Activated T-cell treated with anti-CD3 and anti-CD28 coated beads for 4 hours (primary cell): Measurements from ENCODE around the gene AMD1.
"Not testable (repeated sequence)": the region's sequence is repeated elsewhere in the genome, so short reads cannot be mapped to it uniquely, and the experiment has no call there.

ENCODE experiments used
- DNase-seq: peaks from one replicate; pipeline ENCODE4 v3.0.0-alpha.2; 2020

Gene AMD1

DNA sequence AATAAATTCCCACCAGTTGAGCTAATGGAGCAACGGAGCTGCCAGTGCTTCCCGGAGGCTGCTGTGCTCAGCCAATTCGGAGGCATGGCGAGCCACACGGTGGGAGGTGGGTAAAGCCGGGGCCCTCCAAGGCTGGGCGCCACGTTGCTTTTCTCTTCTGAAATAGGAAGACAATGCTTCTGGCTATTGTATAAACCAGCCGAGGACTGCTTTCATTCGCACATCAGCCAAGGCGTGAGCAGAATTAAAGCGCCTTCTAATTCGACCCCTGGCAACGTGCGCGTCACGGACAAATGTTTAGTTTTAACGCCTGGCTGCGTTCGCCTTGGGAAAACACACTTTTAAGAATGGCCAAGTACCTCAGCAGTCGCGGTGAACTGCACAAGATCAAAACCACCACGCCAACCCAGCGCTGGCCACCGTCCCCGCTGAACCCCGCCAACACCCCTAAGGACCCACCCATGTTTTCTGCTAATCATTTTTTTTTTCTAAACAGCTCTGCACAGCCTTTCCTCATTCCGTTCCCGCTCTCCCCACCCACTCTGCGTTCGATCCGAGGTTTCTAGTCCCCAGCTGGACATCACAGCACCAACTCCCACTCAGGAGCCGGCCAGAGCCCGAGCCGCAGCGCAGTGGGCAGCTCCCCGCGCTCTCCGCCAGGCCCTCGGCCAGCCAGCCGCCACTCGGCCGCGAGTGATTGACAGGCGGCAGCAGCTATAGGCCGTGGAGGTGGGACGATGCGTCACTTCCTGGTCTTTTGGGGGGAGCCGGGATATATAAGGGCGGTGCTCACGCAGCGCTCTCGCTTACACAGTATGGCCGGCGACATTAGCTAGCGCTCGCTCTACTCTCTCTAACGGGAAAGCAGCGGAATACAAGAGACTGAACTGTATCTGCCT, at the start of gene AMD1:
Gene AMD1, plus strand, starts transcription at position 805 of the 899 bp plus-strand sequence. CDS start 321 bp downstream, outside the sequence.
- DNase-seq: peak; percentile 95

DNA sequence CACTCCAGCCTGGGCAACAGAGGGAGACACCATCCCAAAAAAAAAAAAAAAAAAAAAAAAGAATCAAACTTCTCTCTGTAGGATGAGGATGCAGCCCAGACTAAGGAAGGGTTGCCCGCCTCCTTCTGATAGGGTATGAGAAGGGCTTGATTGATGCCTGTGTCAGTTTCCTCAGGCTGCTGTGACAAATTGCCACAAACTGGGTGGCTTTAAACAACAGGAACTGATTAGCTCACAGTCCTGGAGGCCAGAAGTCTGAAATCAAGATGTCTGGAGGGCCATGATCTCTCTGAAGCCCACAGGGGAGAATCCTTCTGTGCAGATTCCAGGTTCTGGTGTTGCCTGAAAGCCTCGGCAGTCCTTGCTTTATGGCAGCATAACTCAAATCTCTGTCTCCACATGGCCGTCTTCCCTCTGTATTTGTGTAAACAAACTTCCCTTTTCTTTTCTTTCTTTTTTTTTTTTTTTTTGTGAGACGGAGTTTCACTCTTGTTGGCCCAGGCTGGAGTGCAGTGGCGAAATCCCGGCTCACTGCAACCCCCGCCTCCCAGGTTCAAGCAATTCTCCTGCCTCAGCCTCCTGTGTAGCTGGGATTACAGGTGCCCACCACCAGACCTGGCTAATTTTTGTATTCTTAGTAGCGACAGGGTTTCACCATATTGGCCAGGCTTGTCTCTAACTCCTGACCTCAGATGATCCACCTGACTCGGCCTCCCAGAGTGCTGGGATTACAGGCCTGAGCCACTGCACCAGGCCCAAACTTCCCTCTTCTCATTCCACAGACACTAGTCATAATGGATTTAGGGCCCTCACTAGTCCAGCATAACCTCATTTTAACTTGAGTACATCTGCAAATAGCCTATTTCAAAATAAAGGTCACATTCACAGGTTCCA, 48.1 kb upstream of the AMD1 start:
- no peak for DNase-seq

- no peak for DNase-seq
Observed at GRCh38 chr6:110828396-110828795, 46.2 kb upstream of the AMD1 start.

- no peak for DNase-seq
Observed at GRCh38 chr6:110831405-110831804, 43.2 kb upstream of the AMD1 start.

- no peak for DNase-seq
Observed at GRCh38 chr6:110833831-110834230, 40.8 kb upstream of the AMD1 start.

- DNase-seq: not testable (repeated sequence)
Observed at GRCh38 chr6:110835751-110836150, 38.8 kb upstream of the AMD1 start.

- no peak for DNase-seq
Observed at GRCh38 chr6:110841266-110841665, 33.3 kb upstream of the AMD1 start.

GRCh38 chr6:110849781-110850180, 24.8 kb upstream of the AMD1 start:
- no peak for DNase-seq

- no peak for DNase-seq
Observed at GRCh38 chr6:110852773-110853172, 21.8 kb upstream of the AMD1 start.

GRCh38 chr6:110853754-110854477, 20.7 kb upstream of the AMD1 start:
- DNase-seq: no peak

GRCh38 chr6:110856296-110856695, 18.3 kb upstream of the AMD1 start:
- no peak for DNase-seq

GRCh38 chr6:110858016-110858415, 16.6 kb upstream of the AMD1 start:
- no peak for DNase-seq

DNA sequence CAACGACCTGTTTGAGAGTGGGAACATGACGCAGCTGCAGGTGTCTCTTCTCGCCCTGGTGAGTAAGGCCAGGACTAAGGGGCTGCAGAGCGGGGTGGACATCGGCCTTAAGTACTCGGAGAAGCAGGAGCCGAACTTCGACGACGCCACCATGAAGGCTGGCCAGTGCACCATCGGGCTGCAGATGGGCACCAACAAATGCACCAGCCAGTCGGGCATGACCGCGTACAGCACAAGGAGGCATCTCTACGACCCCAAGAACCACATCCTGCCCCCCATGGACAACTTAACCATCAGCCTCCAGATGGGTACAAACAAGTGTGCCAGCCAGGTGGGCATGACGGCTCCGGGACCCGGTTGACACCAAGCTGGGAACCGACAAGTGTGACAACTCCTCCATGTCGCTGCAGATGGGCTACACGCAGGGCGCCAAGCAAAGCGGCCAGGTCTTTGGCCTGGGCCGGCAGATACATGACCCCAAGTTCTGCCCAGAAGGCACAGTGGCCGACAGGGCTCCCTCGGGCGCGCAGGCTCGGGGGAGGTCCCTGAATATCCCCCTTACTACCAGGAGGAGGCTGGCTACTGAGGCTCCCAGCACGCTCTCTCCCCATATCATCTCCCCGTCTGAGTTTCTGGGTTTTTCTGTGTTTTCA, 15.9 kb upstream of the AMD1 start:
- no peak for DNase-seq

GRCh38 chr6:110859335-110859792, 15.2 kb upstream of the AMD1 start:
- DNase-seq: no peak

DNA sequence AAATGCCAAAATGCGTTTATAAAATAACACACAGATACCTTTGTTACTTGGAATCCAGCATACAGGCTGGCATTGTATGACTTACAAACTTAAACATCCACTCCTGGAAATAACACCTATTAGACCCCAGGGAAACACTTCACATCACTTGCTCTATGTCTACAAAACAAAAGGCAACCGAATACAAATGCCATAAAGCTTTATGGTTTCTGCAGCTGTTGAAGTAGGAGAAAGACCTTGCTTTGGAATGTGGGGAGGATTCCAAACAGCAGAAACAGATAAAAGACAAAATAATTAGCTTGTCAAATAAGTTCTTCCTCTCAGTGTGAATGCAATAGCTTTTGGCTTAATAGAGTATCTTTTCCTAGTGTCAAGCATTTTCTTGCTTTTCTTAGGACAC, 9.8 kb upstream of the AMD1 start:
- DNase-seq: no peak

DNA sequence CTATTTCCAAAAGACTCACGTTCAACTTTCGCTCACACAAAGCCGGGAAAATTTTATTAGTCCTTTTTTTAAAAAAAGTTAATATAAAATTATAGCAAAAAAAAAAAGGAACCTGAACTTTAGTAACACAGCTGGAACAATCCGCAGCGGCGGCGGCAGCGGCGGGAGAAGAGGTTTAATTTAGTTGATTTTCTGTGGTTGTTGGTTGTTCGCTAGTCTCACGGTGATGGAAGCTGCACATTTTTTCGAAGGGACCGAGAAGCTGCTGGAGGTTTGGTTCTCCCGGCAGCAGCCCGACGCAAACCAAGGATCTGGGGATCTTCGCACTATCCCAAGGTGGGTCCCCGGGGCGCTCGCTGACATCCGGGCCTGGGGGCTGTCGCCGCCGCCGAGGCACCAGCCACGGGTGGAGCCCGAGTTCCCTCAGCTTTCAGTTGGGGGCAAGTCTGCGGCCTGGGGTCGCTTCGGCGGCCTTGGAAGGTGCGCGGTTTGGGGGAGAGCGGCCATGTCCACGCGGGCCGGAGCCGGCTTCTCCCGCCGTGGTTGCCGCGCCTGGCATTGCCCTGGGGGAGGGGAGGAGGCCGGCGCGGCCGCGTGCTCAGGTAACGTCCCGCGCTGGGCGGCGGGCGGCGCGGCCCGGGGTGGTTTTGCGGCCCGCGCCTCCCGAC, 429 bp downstream of the AMD1 start:
- peak; percentile 36 for DNase-seq

DNA sequence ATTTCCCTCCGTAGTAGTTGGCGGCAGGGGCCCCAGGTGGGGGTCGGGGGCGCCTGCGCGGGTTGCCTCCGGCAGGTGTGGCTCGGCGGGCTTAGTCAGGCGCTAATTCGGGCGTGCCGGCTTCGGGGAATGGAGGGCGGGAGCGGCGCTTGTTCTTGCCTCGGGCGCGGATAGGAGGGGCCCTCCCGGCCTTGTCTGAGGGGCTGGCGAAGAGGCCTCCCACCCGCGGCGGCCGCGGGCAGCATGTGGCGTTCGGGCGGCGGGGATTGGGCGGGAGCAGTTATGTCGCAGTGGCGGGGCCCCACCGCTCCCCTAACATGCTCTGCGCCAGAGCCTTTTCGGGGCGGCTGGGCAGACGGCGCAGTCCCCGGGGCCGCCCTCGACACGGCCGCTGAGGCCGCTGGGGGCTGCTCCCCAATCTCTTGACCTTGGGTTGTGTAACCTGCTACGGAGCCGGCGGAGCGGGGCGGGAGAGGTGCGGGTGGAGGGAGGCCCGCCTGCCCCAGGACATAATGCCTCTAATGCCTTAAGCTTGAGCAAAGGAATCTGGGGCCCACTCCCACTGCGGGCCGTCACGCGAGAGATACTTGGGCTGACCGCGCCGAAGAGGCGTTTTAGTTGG, 1.1 kb downstream of the AMD1 start:
- DNase-seq: peak; percentile 58

GRCh38 chr6:110876170-110876773, 1.7 kb downstream of the AMD1 start:
- peak; percentile 32 for DNase-seq

GRCh38 chr6:110876806-110877564, 2.4 kb downstream of the AMD1 start:
- no peak for DNase-seq

GRCh38 chr6:110877569-110877968, 3.0 kb downstream of the AMD1 start:
- DNase-seq: no peak
